ENCODE measurements around the gene PEX10.

DNA sequence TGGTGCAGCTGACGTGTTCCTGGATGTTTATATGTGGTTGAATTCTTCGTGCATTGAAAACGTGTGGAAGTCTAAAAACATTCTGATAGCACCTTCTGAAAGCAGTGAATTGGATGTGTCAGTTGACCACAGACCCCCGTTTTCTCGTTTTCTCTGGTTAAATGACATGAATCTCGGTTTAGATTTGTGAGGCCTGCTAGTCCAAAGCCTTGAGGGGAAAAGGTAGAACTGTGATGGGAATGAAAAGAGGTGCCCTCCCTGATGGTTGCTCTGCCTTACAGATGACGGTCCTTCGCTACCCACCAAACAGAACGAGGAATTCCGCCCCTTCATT lies 11.8 kb downstream of the PEX10 start:
- TF ChIP-seq, protein P1, sequence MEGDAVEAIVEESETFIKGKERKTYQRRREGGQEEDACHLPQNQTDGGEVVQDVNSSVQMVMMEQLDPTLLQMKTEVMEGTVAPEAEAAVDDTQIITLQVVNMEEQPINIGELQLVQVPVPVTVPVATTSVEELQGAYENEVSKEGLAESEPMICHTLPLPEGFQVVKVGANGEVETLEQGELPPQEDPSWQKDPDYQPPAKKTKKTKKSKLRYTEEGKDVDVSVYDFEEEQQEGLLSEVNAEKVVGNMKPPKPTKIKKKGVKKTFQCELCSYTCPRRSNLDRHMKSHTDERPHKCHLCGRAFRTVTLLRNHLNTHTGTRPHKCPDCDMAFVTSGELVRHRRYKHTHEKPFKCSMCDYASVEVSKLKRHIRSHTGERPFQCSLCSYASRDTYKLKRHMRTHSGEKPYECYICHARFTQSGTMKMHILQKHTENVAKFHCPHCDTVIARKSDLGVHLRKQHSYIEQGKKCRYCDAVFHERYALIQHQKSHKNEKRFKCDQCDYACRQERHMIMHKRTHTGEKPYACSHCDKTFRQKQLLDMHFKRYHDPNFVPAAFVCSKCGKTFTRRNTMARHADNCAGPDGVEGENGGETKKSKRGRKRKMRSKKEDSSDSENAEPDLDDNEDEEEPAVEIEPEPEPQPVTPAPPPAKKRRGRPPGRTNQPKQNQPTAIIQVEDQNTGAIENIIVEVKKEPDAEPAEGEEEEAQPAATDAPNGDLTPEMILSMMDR (conservative IDR thresholded peaks at IDR 0.05): no peak
- no peak for TF ChIP-seq EZH2 (IDR thresholded peaks at IDR 0.05; ENCODE audit: low read depth)

Data from PC-9 (cell line).